ENCODE data around the gene G2E3. TPM values are rescaled to one million over a fixed set of nuclear protein-coding genes. Genes with fewer than 3 reads are reported as not detected.

Gene G2E3
- total RNA-seq, 4 donors from 2014 or later: 3.3 to 5.4 (median 4.4) TPM

GRCh38 chr14:30520536-30520935, 38.4 kb upstream of the G2E3 start:
- Histone ChIP-seq H3K27ac (no peak overlapping the region), H3K9me3 (no peaks in the 10 kb centered on the region), H3K36me3 (no peaks in the 10 kb centered on the region), H3K4me3 (no peak overlapping the region), H3K27me3 (no peaks in the 10 kb centered on the region), H3K4me1 (peaks cover 0 to 10% of the 10 kb centered on the region in 2 donors)
- TF ChIP-seq POLR2A (IDR thresholded peaks at IDR 0.05) (no peak), CTCF (IDR thresholded peaks at IDR 0.05 in 4 of 5, conservative IDR thresholded peaks at IDR 0.05 in 1 of 5) (no peak)
- DNase-seq (no peak), ATAC-seq (no peak)
- in situ Hi-C loops (cut with MboI; ENCODE audit: low sequenced_read_pairs in 4 of 4) (no loop called here), intact Hi-C loops (cut with DNase I; ENCODE audit: low total_unique reads) (loop anchor here (5.0 kb wide), 1 partner anchor 143 kb away; no protein-coding TSS in a partner anchor)

GRCh38 chr14:30521899-30522736, 36.8 kb upstream of the G2E3 start:
- in situ Hi-C loops (cut with MboI; ENCODE audit: low sequenced_read_pairs in 4 of 4): no loop called here
- no peak for ATAC-seq
- Histone ChIP-seq H3K36me3 (no peaks in the 10 kb centered on the region), H3K27ac (no peak overlapping the region), H3K4me3 (no peak overlapping the region), H3K27me3 (no peaks in the 10 kb centered on the region), H3K4me1 (no peaks in the 10 kb centered on the region), H3K9me3 (no peaks in the 10 kb centered on the region)
- intact Hi-C loops (cut with DNase I; ENCODE audit: low total_unique reads): loop anchor here (5.0 kb wide), 1 partner anchor 145 kb away; no protein-coding TSS in a partner anchor
- DNase-seq: no peak
- TF ChIP-seq CTCF (IDR thresholded peaks at IDR 0.05 in 4 of 5, conservative IDR thresholded peaks at IDR 0.05 in 1 of 5) (peak; percentile 21 to 75 (median 60)), POLR2A (IDR thresholded peaks at IDR 0.05) (no peak)

- ATAC-seq (no peak), DNase-seq (no peak)
- in situ Hi-C loops (cut with MboI; ENCODE audit: low sequenced_read_pairs in 4 of 4): no loop called here
- Histone ChIP-seq H3K4me1 (no peaks in the 10 kb centered on the region), H3K36me3 (no peaks in the 10 kb centered on the region), H3K27me3 (no peaks in the 10 kb centered on the region), H3K4me3 (no peak overlapping the region), H3K9me3 (no peaks in the 10 kb centered on the region), H3K27ac (no peak overlapping the region)
- TF ChIP-seq POLR2A (IDR thresholded peaks at IDR 0.05) (no peak), CTCF (IDR thresholded peaks at IDR 0.05 in 4 of 5, conservative IDR thresholded peaks at IDR 0.05 in 1 of 5) (no peak)
- intact Hi-C loops (cut with DNase I; ENCODE audit: low total_unique reads): no loop called here
Measured at GRCh38 chr14:30525833-30526232, 33.1 kb upstream of the G2E3 start.

DNA sequence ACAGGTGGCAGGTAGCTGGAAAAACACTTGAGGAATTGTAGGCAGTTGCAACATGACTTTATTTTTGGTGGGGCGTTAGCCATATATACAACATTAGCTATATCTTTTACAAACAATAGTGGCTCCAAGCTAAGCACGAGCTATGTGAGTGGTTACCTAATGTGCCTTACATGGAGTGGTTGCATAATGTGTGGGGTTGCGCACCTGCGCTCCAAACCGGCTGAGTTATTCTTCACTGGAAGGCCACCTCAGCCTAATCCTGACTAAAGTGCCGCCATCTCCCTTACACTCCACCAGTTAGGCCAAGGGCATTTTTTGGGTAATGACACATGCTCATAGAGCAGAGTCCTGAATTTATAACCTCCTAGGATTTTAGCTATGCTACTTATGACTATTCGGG, 31.8 kb upstream of the G2E3 start:
- H3K27ac ChIP-seq: no peak overlapping the region
- in situ Hi-C loops (cut with MboI; ENCODE audit: low sequenced_read_pairs in 4 of 4): no loop called here
- no peaks in the 10 kb centered on the region for H3K36me3 ChIP-seq
- H3K9me3 ChIP-seq: no peaks in the 10 kb centered on the region
- TF ChIP-seq CTCF (IDR thresholded peaks at IDR 0.05 in 4 of 5, conservative IDR thresholded peaks at IDR 0.05 in 1 of 5): no peak
- no peak for TF ChIP-seq POLR2A (IDR thresholded peaks at IDR 0.05)
- no peak overlapping the region for H3K4me3 ChIP-seq
- ATAC-seq (no peak), DNase-seq (no peak)
- H3K27me3 ChIP-seq: no peaks in the 10 kb centered on the region
- no peaks in the 10 kb centered on the region for H3K4me1 ChIP-seq
- intact Hi-C loops (cut with DNase I; ENCODE audit: low total_unique reads): no loop called here

Data from gastrocnemius medialis (tissue), 4 donors.